Measurements from ENCODE around the gene ABCB1.

ABCB1 gene

DNA sequence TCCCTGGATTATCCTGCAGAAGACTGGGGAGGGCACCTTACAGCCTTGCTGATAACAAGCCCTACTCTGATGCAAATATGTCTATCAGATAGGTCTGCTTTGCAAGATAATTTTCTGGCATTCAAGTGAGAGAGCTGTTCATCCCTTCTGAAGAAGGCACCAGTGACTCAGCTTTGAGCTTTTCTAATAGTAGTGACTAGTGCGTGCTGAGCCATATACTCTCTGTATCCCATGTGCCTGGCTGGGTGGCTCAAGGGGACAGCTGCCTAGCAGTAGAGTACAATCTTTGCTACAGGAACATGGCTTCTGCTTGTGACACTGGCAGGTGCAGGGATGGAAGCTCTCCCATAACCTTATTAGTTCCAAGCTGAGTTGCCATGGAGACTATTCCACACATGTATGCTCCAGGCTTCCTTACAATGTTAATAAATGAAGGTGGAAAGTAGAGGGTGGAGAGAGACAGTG lies 90.2 kb downstream of the ABCB1 start:
- Histone ChIP-seq H3K36me3 (peaks cover 90% of the 10 kb centered on the region), H3K4me1 (peaks cover 11% of the 10 kb centered on the region), H3K4me3 (ENCODE audit: low read depth, low read length) (no peak overlapping the region), H3K9me3 (no peaks in the 10 kb centered on the region), H3K27me3 (no peaks in the 10 kb centered on the region)
- TF ChIP-seq, protein P1, sequence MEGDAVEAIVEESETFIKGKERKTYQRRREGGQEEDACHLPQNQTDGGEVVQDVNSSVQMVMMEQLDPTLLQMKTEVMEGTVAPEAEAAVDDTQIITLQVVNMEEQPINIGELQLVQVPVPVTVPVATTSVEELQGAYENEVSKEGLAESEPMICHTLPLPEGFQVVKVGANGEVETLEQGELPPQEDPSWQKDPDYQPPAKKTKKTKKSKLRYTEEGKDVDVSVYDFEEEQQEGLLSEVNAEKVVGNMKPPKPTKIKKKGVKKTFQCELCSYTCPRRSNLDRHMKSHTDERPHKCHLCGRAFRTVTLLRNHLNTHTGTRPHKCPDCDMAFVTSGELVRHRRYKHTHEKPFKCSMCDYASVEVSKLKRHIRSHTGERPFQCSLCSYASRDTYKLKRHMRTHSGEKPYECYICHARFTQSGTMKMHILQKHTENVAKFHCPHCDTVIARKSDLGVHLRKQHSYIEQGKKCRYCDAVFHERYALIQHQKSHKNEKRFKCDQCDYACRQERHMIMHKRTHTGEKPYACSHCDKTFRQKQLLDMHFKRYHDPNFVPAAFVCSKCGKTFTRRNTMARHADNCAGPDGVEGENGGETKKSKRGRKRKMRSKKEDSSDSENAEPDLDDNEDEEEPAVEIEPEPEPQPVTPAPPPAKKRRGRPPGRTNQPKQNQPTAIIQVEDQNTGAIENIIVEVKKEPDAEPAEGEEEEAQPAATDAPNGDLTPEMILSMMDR (IDR thresholded peaks at IDR 0.05; ENCODE audit: low read depth, low read length): no peak
- peak; percentile 65 for DNase-seq

DNA sequence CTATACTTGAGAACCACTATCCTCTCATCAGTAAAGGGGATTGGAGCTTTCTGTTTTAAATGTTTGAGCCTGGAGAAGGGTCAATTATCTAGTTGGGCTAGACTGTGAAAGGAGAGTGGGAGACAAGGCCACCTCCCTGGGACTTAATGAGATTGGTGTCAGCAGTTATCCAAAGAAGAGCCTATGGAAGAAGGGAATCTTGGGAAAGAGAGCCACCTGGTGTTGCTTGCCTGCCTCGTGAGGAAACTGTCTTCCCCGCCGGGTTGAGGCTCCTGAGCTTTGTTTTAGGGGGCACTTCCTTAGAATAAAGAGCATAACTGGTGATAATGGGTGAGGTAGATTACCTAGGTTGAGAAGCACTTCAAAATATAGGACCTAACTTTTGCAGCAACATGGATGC lies 93.2 kb downstream of the ABCB1 start:
- Histone ChIP-seq H3K27me3 (no peaks in the 10 kb centered on the region), H3K4me1 (peaks cover 11% of the 10 kb centered on the region), H3K4me3 (ENCODE audit: low read depth, low read length) (no peak overlapping the region), H3K9me3 (no peaks in the 10 kb centered on the region), H3K36me3 (peaks cover 80% of the 10 kb centered on the region)
- no peak for DNase-seq
- TF ChIP-seq, protein P1 (IDR thresholded peaks at IDR 0.05; ENCODE audit: low read depth, low read length): no peak

DNA sequence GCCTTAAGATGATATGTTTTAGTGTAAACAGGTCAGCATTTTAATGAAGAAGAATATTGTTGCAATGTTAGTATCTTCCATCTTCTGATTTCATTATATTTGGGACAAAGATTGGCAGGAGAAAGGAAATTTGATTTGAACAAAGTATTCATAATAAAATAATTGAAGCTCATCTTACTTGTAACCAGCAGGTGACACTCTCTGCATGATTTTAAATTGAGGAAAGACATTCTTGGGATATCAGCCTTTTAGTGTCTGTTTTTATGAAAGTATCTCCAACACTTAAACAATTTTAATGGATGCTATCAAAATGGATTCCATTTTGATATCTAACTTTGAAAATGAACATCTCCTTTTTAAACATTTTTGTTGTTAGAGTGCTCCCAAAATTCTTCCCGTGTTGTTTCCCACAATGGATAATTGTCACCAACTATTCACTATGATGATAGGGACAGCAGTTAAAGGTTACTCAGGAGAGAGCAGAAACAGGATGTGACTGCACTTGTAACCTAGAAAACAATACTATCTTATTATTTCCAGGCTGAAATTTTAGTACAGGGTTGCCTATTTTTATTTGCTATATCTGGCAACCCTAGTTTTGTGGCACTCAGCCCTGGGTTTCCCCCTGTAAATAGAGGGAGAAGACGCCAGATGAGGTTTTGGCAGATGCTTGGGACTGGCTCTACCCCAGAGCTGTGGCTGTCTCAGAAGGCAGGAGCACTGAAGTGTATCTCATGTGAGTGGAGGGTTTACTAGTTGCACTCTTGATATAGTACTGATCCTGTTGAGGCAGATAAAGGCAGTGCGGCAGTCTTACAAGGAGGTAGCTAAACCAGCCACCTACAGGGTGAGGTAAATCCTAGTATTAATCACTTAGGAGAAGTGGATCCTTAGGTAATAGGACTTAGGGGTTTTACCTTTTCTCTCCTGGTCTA lies 94.2 kb downstream of the ABCB1 start:
- Histone ChIP-seq H3K27me3 (no peaks in the 10 kb centered on the region), H3K9me3 (no peaks in the 10 kb centered on the region), H3K36me3 (peaks cover 72% of the 10 kb centered on the region), H3K4me3 (ENCODE audit: low read depth, low read length) (no peak overlapping the region), H3K4me1 (peaks cover 8% of the 10 kb centered on the region)
- TF ChIP-seq, protein P1 (IDR thresholded peaks at IDR 0.05; ENCODE audit: low read depth, low read length): peak; percentile 40; the same call in 1 of the 2 replicates
- DNase-seq: no peak

DNA sequence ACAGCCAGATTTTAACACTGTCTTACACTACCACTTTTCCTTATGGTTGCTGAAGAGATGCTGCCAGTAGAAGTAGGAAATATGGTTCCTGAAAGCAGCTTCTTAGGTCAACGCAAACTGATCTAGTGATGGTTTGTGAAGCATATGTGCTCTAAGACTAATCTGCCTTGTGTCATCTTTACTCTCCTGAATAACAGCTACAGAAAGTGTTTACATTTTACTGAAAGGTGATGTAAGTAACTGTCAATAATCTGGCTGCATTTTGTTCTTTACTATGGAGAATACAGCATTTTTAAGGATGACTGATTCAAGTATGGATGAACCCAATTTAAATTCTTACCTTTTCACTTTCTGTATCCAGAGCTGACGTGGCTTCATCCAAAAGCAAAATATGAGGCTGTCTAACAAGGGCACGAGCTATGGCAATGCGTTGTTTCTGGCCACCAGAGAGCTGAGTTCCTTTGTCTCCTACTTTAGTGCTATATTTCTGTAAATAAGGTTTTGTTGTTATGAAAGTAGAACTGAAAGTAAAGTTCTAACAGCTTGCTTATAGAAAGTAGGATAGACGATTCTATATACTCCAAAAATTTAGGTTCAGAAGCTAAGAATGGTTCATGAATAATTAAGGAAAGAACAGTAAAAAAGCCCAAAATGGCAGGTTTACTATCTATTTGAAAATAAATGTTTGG lies 95.0 kb downstream of the ABCB1 start:
- H3K27me3 ChIP-seq: no peaks in the 10 kb centered on the region
- H3K4me3 ChIP-seq (ENCODE audit: low read depth, low read length): no peak overlapping the region
- peaks cover 71% of the 10 kb centered on the region for H3K36me3 ChIP-seq
- peaks cover 6% of the 10 kb centered on the region for H3K4me1 ChIP-seq
- no peaks in the 10 kb centered on the region for H3K9me3 ChIP-seq
- DNase-seq: no peak
- TF ChIP-seq, protein P1 (IDR thresholded peaks at IDR 0.05; ENCODE audit: low read depth, low read length): no peak

DNA sequence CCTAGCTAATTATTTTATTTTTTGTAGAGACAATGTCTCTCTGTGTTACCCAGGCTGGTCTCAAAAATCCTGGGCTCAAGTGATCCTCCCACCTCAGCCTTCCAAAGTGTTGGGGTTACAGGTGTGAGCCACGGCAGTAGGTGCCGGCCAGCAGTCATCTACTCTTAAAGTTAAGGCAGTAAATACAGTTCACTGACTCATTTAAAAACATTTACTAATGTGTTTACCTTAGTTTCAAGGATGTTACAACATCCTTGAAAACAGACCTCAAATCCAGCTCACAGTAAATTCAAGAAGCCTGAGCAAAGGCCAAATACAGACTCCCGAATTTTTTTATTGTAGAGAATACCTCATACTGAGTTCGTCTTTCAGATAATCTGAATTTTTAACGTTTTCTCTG lies 95.6 kb downstream of the ABCB1 start:
- H3K4me1 ChIP-seq: peaks cover 3% of the 10 kb centered on the region
- no peak overlapping the region for H3K4me3 ChIP-seq (ENCODE audit: low read depth, low read length)
- H3K36me3 ChIP-seq: peaks cover 65% of the 10 kb centered on the region
- TF ChIP-seq, protein P1 (IDR thresholded peaks at IDR 0.05; ENCODE audit: low read depth, low read length): no peak
- H3K9me3 ChIP-seq: no peaks in the 10 kb centered on the region
- no peaks in the 10 kb centered on the region for H3K27me3 ChIP-seq
- DNase-seq: no peak

Data from BE2C (cell line).